Measurements from ENCODE around the gene IFI6. TPM values are rescaled to one million over a fixed set of nuclear protein-coding genes. Genes with fewer than 3 reads are reported as not detected.
A peak's percentile ranks its signal among the peaks of the same experiment; 100 is the strongest.

Gene IFI6
- polyA plus RNA-seq, 1 experiment = 26.8 TPM

GRCh38 chr1:27690183-27690582 lies 18.2 kb upstream of the IFI6 start:
- Histone ChIP-seq H3K27me3 (ENCODE audit: control insufficient read depth, insufficient read depth, low read length) (peaks cover 51% of the 10 kb centered on the region), H3K9me3 (ENCODE audit: control insufficient read depth, insufficient read depth, low read length) (0 out of 2 replicates have a peak, but pooled peaks cover 3% of the 10 kb centered on the region), H3K4me3 (ENCODE audit: low read depth, low read length) (no peak overlapping the region), H3K27ac (ENCODE audit: low read depth, low read length) (no peak overlapping the region)
- CTCF ChIA-PET = no interaction called here
- TF ChIP-seq CTCF (IDR thresholded peaks at IDR 0.05; ENCODE audit: low read depth, low read length) = no peak
- POLR2A ChIA-PET = no interaction called here
- no peak for DNase-seq (ENCODE audit: low read depth, low spot score)

- DNase-seq (ENCODE audit: low read depth, low spot score) = peak; percentile 6
- Histone ChIP-seq H3K27ac (ENCODE audit: low read depth, low read length) (no peak overlapping the region), H3K27me3 (ENCODE audit: control insufficient read depth, insufficient read depth, low read length) (peaks cover 54% of the 10 kb centered on the region), H3K4me3 (ENCODE audit: low read depth, low read length) (no peak overlapping the region), H3K9me3 (ENCODE audit: control insufficient read depth, insufficient read depth, low read length) (0 out of 2 replicates have a peak, but pooled peaks cover 3% of the 10 kb centered on the region)
- CTCF ChIA-PET = interaction anchor here (1.3 kb wide), 1 partner anchor 20 kb away, joined by 3 read pairs; no protein-coding TSS in a partner anchor
- no peak for TF ChIP-seq CTCF (IDR thresholded peaks at IDR 0.05; ENCODE audit: low read depth, low read length)
- POLR2A ChIA-PET = no interaction called here
Measured at GRCh38 chr1:27689423-27690173, 17.6 kb upstream of the IFI6 start.

- POLR2A ChIA-PET = no interaction called here
- H3K27me3 ChIP-seq (ENCODE audit: control insufficient read depth, insufficient read depth, low read length) = peaks cover 53% of the 10 kb centered on the region
- CTCF ChIA-PET = no interaction called here
- 0 out of 2 replicates have a peak, but pooled peaks cover 3% of the 10 kb centered on the region for H3K9me3 ChIP-seq (ENCODE audit: control insufficient read depth, insufficient read depth, low read length)
- no peak overlapping the region for H3K4me3 ChIP-seq (ENCODE audit: low read depth, low read length)
- no peak for TF ChIP-seq CTCF (IDR thresholded peaks at IDR 0.05; ENCODE audit: low read depth, low read length)
- no peak for DNase-seq (ENCODE audit: low read depth, low spot score)
- H3K27ac ChIP-seq (ENCODE audit: low read depth, low read length) = no peak overlapping the region
Measured at GRCh38 chr1:27687906-27688305, 15.9 kb upstream of the IFI6 start.

- ChIA-PET POLR2A (interaction anchor here (0.6 kb wide), 1 partner anchor 241 kb away, joined by 5 read pairs; no protein-coding TSS in a partner anchor), CTCF (no interaction called here)
- Histone ChIP-seq H3K27ac (ENCODE audit: low read depth, low read length) (no peak overlapping the region), H3K4me3 (ENCODE audit: low read depth, low read length) (no peak overlapping the region), H3K9me3 (ENCODE audit: control insufficient read depth, insufficient read depth, low read length) (peaks cover 3% of the 10 kb centered on the region; the same call in 1 of the 2 replicates), H3K27me3 (ENCODE audit: control insufficient read depth, insufficient read depth, low read length) (peaks cover 45% of the 10 kb centered on the region)
- DNase-seq (ENCODE audit: low read depth, low spot score) = no peak
- no peak for TF ChIP-seq CTCF (IDR thresholded peaks at IDR 0.05; ENCODE audit: low read depth, low read length)
Measured at GRCh38 chr1:27686223-27686990, 14.4 kb upstream of the IFI6 start.

GRCh38 chr1:27684176-27684575 lies 12.2 kb upstream of the IFI6 start:
- H3K27ac ChIP-seq (ENCODE audit: low read depth, low read length) = no peak overlapping the region
- peaks cover 14% of the 10 kb centered on the region for H3K9me3 ChIP-seq (ENCODE audit: control insufficient read depth, insufficient read depth, low read length)
- no peak overlapping the region for H3K4me3 ChIP-seq (ENCODE audit: low read depth, low read length)
- H3K27me3 ChIP-seq (ENCODE audit: control insufficient read depth, insufficient read depth, low read length) = peaks cover 39% of the 10 kb centered on the region
- ChIA-PET CTCF (no interaction called here), POLR2A (interaction anchor here (1.1 kb wide), 1 partner anchor 12 kb away, joined by 8 read pairs; the partner anchor contains the start of gene IFI6)
- no peak for DNase-seq (ENCODE audit: low read depth, low spot score)
- no peak for TF ChIP-seq CTCF (IDR thresholded peaks at IDR 0.05; ENCODE audit: low read depth, low read length)
